ENCODE measurements around the gene NCAM2. TPM values are rescaled to one million over a fixed set of nuclear protein-coding genes. Genes with fewer than 3 reads are reported as not detected.

NCAM2 gene
- total RNA-seq, 1 experiment from 2014 or later = not detected

- ChIA-PET POLR2A (interaction anchor here (0.7 kb wide), 1 partner anchor 77 kb away, joined by 3 read pairs; no protein-coding TSS in a partner anchor), CTCF (no interaction called here)
- Mint-ChIP-seq H3K9me3 (ENCODE audit: unreplicated experiment) (peaks cover 30% of the 10 kb centered on the region), H3K4me1 (ENCODE audit: insufficient read depth, unreplicated experiment) (no peaks in the 10 kb centered on the region), H3K27ac (ENCODE audit: low read depth, unreplicated experiment) (no peak overlapping the region), H3K36me3 (ENCODE audit: insufficient read depth, unreplicated experiment) (no peaks in the 10 kb centered on the region), H3K27me3 (ENCODE audit: insufficient read depth, unreplicated experiment) (no peaks in the 10 kb centered on the region), H3K4me3 (ENCODE audit: unreplicated experiment) (no peak overlapping the region)
- no peak for DNase-seq (ENCODE audit: unreplicated experiment)
- intact Hi-C loops (cut with micrococcal nuclease) = no loop called here
- no peak for TF ChIP-seq CTCF (IDR thresholded peaks at IDR 0.05; ENCODE audit: unreplicated experiment)
- BruUV-seq (replicated peaks) = no TSS peak
These were observed 347.1 kb downstream of the NCAM2 start for GRCh38 chr21:21345296-21345695.

GRCh38 chr21:21345872-21346271, 347.7 kb downstream of the NCAM2 start:
- ChIA-PET CTCF (no interaction called here), POLR2A (interaction anchor here (0.7 kb wide), 1 partner anchor 78 kb away, joined by 3 read pairs; no protein-coding TSS in a partner anchor)
- H3K27me3 Mint-ChIP-seq (ENCODE audit: insufficient read depth, unreplicated experiment) = no peaks in the 10 kb centered on the region
- H3K4me1 Mint-ChIP-seq (ENCODE audit: insufficient read depth, unreplicated experiment) = no peaks in the 10 kb centered on the region
- no TSS peak for BruUV-seq (replicated peaks)
- TF ChIP-seq CTCF (IDR thresholded peaks at IDR 0.05; ENCODE audit: unreplicated experiment) = no peak
- no peak for DNase-seq (ENCODE audit: unreplicated experiment)
- intact Hi-C loops (cut with micrococcal nuclease) = no loop called here
- H3K27ac Mint-ChIP-seq (ENCODE audit: low read depth, unreplicated experiment) = no peak overlapping the region
- H3K36me3 Mint-ChIP-seq (ENCODE audit: insufficient read depth, unreplicated experiment) = no peaks in the 10 kb centered on the region
- peaks cover 30% of the 10 kb centered on the region for H3K9me3 Mint-ChIP-seq (ENCODE audit: unreplicated experiment)
- no peak overlapping the region for H3K4me3 Mint-ChIP-seq (ENCODE audit: unreplicated experiment)

GRCh38 chr21:21366277-21366676, 368.1 kb downstream of the NCAM2 start:
- no peak for DNase-seq (ENCODE audit: unreplicated experiment)
- no TSS peak for BruUV-seq (replicated peaks)
- Mint-ChIP-seq H3K27me3 (ENCODE audit: insufficient read depth, unreplicated experiment) (no peaks in the 10 kb centered on the region), H3K27ac (ENCODE audit: low read depth, unreplicated experiment) (no peak overlapping the region), H3K4me1 (ENCODE audit: insufficient read depth, unreplicated experiment) (no peaks in the 10 kb centered on the region), H3K9me3 (ENCODE audit: unreplicated experiment) (peaks cover 4% of the 10 kb centered on the region), H3K36me3 (ENCODE audit: insufficient read depth, unreplicated experiment) (no peaks in the 10 kb centered on the region), H3K4me3 (ENCODE audit: unreplicated experiment) (no peak overlapping the region)
- CTCF ChIA-PET = no interaction called here
- POLR2A ChIA-PET = no interaction called here
- intact Hi-C loops (cut with micrococcal nuclease) = no loop called here
- no peak for TF ChIP-seq CTCF (IDR thresholded peaks at IDR 0.05; ENCODE audit: unreplicated experiment)

- Mint-ChIP-seq H3K9me3 (ENCODE audit: unreplicated experiment) (no peaks in the 10 kb centered on the region), H3K4me1 (ENCODE audit: insufficient read depth, unreplicated experiment) (no peaks in the 10 kb centered on the region), H3K36me3 (ENCODE audit: insufficient read depth, unreplicated experiment) (no peaks in the 10 kb centered on the region), H3K27ac (ENCODE audit: low read depth, unreplicated experiment) (no peak overlapping the region), H3K4me3 (ENCODE audit: unreplicated experiment) (no peak overlapping the region), H3K27me3 (ENCODE audit: insufficient read depth, unreplicated experiment) (no peaks in the 10 kb centered on the region)
- CTCF ChIA-PET = no interaction called here
- no peak for TF ChIP-seq CTCF (IDR thresholded peaks at IDR 0.05; ENCODE audit: unreplicated experiment)
- DNase-seq (ENCODE audit: unreplicated experiment) = no peak
- POLR2A ChIA-PET = no interaction called here
- BruUV-seq (replicated peaks) = no TSS peak
- intact Hi-C loops (cut with micrococcal nuclease) = no loop called here
These were observed 369.4 kb downstream of the NCAM2 start for GRCh38 chr21:21367583-21367982.
